ENCODE data around the gene PDGFRB. TPM values are rescaled to one million over a fixed set of nuclear protein-coding genes. Genes with fewer than 3 reads are reported as not detected.
A peak's percentile ranks its signal among the peaks of the same experiment; 100 is the strongest.

PDGFRB gene
- total RNA-seq, 1 donor from 2014 or later: 11.5 TPM

DNA sequence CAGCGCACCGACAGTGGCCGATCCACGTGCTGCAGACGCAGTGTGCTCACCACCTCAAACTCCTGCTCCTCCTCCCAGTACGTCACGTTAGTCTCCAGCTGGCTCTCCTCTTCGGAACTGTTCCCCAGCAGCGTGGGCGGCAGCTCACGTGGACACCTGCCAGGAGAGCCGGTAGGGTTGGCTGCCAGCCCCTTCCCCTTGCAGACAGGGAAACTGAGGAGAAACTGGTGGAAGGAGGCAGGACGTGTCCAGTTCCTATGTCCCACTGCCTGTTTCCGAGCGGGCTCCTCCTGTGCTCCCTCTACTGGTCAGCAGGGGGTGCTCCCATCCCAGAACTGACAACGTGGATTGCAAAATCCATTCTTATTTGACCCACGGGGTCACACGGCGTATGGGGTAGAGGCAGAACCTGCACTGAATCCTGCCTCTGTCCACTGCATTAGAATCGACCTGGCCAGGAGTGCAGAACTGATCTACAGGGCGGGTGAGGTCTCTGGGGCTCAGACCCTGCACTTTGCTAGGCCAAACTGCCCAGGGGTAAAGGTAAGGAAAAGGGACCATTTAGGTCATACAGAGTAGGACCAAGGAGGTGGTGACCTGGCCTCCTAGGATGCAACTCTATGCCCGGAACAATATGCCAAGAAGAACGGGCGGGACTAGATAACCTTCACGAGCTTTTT lies 25.7 kb downstream of the PDGFRB start:
- peak; percentile 76 for ATAC-seq

DNA sequence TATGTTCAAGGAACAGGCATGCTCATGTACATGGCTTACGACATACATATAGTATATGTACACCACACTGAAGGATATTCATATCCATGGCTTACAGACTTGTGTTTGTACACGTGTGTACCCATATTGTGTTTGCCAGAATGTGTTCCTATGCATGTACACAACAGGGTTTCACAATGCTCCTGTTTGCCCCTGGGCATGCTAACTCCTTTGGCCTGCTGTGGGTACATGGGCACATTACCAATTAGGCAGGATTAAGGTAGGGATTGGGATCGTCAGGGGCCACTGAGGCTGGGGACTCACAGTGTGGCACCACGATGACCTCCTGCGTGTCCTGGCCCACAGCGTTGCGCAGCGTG lies 26.2 kb downstream of the PDGFRB start:
- ATAC-seq: no peak

DNA sequence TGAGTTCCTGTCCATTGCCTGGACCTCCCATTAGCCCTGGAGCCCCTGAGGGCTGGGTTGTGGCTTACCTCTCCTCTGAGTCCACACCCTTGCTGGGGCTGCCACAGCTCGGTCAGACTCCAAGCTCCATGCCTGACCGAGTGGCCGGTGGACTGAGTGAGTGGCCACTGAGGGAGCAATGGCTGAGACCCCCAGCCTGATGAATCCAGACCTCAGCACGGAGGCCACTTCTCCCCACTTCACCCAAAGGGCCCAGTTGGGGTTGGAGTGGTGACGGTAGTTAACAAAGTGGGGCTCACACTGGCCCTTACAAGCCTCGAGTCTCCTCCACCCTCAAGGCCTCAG lies 28.8 kb downstream of the PDGFRB start:
- no peak for ATAC-seq

DNA sequence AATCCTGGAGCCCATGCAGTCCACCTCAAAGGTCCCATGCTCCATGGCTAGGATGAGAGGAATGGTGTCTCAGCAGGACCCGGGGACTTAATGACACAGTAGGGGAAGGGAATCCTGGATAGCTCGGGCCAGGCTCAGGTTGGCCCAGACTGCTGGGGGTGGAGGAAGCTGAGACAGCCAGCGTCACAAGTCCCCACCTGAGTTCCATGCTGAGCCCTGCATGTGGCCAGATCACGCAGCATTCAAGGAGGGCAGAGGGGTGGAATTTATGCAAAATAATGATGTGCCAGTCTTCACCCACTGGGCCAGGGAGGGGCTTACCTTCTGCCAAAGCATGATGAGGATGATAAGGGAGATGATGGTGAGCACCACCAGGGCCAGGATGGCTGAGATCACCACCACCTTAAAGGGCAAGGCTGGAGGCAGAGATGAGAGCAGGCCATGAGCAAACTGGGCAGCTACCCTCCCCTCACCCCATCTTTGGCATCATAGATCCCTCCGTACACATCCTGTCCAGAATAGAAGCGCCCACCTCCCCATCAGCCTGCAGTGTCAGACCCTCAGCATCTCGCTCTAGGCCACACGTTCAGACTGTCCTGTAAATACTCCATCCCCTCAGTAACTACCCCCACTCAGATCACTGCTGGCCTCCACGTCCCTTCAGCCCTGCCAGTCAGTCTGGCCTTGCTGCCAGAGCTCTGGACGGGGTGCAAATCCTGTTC lies 29.3 kb downstream of the PDGFRB start:
- ATAC-seq: no peak

DNA sequence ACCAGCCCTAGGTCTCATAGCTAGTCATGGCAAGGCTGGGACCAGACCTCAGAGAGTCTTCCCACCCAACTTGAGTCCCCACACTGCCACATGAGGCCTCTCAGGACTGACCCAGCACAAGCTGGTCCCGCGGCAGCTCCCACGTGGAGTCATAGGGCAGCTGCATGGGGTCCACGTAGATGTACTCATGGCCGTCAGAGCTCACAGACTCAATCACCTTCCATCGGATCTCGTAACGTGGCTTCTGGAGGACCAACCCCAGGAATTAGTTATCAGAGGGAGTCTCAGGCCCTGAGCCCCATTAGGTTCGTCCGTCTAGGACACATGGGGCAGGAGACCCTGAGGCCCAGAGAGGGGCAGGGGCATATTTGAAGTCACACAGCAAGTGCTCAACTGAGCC lies 30.3 kb downstream of the PDGFRB start:
- no peak for ATAC-seq

DNA sequence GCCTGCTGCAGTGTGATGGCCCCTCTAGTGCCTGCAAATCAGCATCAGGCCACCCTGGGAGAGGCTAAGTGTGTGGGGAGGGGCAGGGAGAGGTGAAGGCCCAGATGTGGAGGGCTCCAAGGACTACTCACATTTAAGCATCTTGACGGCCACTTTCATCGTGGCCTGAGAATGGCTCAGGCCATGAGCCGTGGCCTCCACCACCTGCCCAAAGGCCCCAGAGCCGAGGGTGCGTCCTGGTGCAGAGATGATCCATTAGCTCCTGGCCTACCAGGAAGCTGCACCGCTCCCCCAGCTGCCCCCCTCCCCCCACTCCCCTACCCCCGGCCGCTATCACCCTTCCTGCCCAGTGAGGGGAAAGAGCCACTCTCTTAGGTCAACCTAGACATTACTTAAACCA lies 31.0 kb downstream of the PDGFRB start:
- ATAC-seq: no peak

DNA sequence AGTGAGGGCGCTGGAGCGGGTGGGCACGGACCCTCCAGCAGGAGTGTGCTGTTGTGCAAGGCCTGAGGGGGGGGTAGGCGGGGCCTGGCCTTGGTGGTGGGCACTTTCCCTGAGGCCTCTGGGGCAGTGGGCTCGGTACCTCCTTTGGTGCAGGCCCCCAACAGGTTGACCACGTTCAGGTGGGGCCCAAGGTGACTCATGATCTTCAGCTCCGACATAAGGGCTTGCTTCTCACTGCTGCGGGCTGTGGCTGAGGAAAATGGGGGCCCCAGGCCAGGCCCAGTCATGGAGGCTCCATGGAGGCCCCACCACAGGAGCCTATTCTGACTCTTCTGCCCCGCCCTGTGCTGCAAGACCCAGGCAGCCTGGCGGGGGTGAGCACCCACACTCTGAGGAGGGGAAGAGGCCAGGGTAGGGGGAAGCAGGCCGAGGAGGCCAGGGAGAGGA lies 31.5 kb downstream of the PDGFRB start:
- no peak for ATAC-seq

DNA sequence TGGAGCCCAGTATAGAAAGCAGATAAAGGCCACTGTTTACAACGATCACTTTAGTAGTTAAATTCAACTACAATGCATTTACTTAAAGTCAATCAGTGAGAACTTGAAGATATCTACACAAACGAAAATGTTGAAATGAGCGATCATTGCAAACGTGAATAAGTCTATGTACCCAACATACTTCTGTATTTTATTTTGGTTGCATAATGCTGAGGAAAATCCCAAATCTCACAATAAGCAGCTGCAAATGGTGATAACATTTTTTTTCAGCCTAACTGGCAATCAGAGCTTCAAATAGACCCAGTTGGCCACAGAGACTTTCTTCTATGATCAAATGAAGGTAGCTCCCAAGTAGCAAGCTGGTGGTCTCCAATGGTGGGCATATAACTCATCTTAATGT lies 32.1 kb downstream of the PDGFRB start:
- ATAC-seq: no peak

DNA sequence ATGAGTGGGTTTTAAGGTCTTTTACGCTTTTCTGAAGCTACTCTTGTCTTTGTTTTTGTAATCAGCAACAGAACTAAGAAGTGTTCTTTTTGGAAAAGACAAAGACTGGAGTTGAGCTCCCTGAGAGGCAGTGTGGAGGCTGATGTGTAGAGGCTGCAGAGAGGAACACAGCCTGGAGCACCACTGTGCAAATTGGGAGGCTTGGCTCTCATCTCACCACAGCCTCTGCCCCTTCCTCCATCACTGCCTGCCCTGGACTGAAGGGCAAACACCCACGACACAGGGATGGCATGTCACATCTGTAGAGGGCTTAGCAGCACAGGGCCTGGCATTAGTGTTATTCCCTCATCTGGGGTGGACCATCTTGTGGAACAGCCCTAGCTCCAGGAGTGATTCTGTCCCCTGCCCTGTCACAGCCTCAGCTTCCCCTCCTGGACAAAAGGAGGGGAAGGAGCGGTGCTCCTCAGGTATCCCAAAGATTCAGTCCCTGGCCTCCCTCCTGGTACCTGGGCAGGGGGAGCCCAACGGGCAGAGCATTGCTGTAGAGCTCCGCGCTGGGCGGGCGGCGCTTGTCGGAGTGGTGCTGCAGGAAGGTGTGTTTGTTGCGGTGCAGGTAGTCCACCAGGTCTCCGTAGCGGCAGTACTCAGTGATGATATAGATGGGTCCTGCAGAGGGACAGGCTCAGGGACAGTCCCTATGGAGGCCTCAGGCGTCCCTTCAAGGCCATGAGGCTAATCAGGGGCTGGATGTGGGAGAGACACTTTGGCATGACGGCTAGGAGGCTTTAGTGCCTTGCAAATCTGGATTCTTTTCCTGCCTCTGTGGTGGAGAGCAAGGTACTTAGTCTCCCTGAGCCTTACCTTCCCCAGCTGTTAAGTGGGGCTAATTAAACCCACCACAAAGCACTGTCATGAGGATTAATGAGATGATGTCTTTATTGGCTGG lies 32.8 kb downstream of the PDGFRB start:
- ATAC-seq: no peak

DNA sequence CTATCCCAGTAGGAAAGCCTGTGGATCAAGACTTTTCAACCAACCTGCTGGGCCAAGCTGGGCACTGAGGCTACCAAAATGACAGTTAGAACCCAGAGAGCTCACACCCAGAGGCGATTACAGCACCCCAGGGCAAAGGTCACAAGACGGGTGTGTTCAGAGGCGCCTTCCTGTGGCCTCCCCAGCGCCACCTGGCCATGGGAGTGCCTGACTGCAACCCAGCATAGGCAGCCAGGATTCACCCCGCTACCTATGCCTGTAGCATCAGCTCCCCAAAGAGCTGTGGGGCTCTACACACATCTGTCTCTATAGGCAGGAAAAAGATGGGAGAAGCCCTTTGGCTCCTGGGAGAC lies 33.5 kb downstream of the PDGFRB start:
- ATAC-seq: peak; percentile 73

DNA sequence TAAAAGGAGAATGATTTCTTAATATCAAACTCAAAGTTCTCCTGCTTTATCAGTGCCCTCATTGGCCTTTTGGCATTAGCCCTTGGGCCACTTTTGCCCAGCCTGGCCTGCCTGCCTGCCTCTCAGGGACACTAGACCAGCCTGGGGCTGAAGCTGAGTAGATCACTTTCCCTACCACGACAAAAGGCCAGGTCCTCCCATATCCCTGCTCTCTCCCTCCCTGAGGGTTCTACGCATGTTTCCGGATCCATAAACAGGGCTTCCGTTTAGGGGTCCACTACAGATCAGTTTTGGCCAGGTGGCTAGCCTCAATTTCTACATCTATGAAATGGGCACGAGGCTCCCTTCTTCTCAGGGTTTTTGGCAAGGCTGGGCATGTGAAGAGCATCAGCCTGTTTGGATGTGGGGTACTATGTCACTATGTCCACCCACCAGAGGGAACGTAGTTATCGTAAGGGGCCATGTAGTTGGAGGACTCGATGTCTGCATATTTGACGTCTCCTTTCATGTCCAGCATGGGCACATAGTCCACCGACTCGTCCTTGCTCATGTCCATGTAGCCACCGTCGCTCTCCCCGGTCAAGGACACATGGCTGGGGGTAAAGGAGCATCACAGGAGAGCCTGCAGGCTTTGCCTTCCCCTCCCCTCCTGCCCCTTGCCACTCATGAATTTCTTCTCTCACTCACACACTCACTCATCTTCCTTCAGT lies 34.0 kb downstream of the PDGFRB start:
- ATAC-seq: no peak

DNA sequence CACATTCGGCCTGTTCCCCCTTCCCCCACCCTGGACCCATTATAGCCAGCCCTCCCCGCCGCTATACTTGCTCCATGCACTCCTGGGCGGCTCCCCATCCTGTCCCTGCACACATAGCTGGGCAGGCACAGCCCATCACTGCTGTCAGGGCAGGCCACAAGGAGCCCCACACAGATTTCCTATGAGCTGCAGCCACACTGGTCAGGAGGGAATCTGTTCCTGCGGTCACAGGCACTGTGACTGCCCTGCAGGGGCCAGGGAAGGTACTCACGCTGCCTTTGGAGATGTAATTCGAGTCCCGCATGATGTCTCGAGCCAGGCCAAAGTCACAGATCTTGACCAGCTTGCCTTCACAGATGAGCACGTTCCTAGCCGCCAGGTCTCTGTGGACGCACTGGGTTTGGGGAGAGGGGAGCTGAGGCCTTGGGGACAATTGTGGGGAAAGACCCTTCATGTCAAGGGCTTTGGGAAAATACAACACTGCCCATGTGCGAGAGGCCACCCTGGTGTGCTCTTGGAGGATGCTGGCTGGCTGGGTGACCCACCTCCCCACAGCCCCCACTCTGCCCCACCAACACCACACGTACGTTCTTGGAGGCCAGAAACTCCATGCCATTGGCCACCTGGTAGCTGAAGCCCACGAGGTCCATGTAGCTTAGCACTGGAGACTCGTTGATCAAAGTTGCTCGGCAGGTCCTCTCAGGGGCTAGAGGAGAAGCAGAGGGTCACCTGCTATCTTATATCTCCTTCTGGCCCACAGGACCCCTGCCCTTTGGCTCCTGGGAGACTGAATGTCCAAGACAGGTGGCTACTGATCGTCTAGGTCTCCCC lies 34.8 kb downstream of the PDGFRB start:
- no peak for ATAC-seq

DNA sequence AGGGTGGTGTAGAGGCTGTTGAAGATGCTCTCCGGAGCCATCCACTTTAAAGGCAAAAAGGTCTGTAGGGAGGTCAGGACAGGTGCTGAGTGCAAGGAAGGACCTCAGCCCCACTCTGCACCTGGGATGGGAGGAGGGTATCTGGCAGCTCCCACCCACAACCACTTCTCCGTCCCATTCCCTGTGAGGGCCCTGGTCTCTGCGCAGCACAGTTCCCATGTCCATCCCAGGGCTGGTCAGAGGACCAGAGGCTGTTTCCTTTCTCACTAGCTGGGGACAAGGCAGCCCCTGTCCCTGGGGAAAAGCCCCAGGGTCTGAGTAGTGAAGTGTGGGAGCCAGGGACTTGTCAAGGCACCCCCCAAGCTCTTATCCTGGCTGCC lies 35.6 kb downstream of the PDGFRB start:
- no peak for ATAC-seq

DNA sequence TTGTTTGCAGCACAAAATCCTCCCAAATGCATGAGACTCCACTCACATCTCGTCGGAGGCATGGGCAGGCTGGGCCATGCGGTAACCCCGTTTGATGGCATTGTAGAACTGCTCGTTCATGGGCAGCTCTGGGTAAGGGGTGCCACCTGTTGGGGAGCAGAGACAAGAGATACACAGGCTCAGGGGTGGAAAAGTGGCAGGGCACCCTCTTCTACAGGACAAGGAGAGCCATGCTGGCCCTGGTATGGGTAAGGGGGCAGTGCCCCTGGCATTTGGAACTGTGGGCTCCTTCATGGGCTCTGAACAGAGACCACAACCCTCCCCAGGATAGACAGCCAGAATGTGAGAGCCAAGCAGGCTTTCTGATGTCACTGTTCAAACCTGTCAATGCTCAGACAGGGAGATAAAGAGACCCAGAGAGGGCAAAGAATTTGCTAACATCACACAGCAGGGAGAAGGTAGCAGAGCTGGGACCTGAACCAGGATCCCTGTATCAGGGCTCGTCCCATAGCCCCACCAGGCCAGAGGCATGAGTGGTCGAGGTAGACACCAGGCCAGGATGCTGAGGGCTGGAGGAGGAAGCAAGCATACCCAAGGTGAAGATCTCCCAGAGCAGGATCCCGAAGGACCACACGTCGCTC lies 36.1 kb downstream of the PDGFRB start:
- no peak for ATAC-seq

DNA sequence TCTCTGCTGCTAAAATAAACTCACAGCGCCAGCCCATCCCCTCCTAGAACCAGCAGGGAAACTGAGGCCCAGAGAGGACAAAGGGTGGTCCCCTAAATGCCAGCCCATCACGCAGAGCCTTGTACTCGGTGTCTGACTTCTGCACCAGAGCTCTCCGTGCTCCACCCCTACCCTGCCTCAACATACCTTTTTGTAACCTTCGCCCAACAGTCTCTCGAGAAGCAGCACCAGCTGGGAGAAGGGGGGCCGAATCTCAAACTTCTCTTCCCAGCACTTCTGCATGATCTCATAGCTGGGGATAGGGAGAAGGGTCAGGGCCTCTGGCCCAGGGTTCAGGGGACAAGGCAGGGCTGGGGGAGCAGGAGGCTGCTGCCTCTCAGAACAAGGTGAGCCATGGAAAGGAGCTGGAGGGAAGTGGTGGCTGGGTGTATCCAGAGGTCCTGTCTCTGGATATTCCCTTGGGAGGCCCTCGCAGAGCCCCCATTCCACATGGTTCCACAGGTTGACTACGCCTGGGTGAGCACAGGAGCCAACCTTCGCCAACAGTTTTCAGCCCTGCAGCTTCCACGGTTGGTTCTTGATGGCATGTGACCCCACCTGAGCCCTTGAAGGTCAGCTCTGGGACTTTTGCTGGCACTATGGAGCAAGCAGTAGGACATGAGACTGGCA lies 37.0 kb downstream of the PDGFRB start:
- ATAC-seq: no peak

DNA sequence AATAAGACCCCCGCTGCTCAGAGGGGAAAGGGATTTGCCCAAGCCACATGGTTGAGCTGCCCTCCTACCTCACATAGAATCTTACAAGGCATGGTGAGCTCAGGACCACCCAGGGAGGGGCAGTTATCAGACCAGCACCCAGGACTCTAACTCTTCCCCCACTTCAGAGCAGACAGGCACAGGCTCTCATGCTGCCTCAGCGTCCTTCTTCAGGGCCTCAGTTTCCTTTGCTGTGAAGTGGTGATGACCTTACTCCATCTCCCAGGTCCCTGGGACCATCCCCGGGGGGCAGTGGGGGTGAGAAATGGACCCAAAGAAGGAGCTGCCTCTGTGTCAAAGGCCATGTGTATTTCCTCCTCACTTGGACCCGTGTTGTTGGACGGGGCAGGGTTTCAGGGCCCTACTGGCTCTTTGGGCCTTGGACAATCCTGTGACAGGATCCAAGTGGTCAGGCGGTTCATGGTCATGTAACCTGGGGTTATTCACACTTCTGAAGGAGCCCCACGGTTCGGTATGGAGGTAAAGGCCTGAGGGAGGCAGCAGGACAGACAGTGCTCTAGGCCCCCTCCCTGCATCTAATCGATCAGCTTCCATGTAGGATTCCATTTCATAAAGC lies 37.6 kb downstream of the PDGFRB start:
- no peak for ATAC-seq

DNA sequence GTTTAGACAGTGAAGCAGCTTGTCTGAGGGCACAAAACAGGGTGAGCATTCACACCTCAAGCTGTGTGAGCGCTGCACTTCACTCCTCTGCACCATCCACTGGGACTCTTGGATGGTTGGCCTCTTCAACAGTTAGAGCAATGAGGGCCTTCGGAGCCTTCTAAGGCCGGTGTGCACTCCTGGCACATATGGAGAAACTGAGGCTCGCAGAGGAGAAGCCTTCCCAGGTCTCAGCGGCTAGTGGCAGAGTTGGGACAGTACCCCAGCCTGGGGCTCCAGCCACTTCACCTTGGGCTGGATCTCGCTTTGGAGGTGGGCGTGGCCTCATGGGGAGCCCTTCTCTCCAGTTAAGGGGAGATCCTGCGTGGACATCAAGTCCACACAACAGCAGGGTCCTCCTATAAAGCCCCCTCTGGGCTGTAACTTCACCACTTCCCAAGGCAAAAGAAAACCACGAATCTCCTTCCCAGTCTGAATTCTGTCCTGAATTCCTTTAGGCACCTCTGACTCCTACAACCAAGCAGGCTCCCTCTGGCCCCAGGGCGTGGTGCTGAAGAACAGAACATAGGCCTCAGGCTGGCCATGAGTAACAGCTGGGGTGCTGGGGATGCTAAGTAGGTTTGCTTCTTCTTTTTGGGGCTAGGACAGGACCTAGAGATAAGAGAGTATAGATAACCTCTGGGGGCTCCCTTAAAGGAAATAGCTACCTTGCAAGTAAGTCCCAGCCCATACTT lies 38.8 kb downstream of the PDGFRB start:
- ATAC-seq: no peak

DNA sequence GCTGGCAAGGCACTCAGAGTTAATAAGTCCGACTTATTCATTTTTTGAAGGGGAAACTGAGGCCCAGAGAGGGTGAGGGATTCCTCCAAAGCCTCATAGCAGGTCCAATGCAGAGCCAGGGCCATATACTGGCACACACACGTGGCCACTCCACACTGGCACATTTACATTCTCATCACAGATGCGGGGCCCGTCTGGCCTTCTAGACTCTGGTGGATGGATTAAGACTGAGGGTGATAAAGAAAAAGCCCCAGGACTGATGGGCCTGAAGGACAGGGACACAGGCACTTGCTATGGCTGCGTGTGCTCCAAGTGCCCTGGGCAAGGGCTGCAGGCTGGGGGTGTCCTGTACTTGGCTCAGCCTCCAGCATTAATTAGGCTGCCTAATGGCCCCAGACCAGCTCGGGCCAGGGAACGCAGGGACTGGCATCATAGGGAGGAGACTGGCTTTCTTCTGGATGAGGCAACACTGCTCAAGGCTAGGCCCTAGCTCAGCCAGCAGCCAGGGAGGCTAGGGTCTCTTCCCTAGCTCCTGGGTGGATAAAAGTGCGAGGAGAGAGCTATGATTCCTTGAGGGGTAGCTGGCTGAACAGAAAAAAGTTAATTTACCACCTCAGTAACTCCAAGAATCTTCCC lies 40.8 kb downstream of the PDGFRB start:
- no peak for ATAC-seq

DNA sequence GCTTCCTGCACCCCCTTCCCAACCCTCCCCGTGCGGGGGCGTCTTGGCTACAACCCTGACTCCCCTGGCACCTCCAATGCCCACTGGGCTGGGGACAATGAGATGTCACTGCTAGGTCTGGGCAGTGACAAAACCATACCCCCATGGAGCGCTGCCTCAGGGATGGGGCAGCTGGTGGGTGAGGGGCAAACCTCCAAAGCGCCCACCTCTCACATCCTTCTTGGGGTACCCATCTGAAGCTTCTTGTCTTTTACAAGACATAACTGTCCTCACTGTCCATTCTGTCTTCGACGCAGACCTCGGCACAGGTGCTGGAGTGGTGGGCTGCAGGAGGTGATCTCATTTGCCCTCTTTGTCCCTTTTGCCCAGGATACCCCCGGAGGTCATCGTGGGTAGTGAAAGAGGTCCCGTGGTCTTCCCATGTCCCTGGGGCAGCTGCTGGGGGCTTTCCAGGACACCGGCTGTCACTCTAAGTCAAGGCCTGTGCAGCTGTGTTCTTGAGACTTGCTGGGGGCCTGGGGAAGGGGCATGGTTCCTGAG lies 41.5 kb downstream of the PDGFRB start:
- no peak for ATAC-seq
